K562 (cell line): ENCODE measurements around the gene TMEM247.
A peak's percentile ranks its signal among the peaks of the same experiment; 100 is the strongest.

Source experiments
- ELF4 ChIP-seq: fragments of 450-650 bp; formaldehyde crosslinking; IDR thresholded peaks from 2 replicates; pipeline ENCODE4 v1.4.0; 2022; ENCODE audit warnings: missing genetic modification characterization
- EP300 ChIP-seq: IDR thresholded peaks from 2 replicates; pipeline ENCODE4 v1.6.1; 2012; ENCODE audit warnings: low read length, improper control_type of control experiment
- EWSR1 ChIP-seq: fragments of 450-650 bp; IDR thresholded peaks from 2 replicates; pipeline ENCODE4 v1.6.1; 2018; ENCODE audit warnings: borderline replicate concordance, mild to moderate bottlenecking, low read depth, moderate library complexity; ENCODE audit not compliant: partially characterized antibody
- FOXK2 ChIP-seq, 2 experiments: fragments of 450-650 bp; IDR thresholded peaks in 1 of 2; conservative IDR thresholded peaks in 1 of 2; 2 replicates each; pipeline ENCODE4 v1.6.1; 2016; ENCODE audit warnings: low read depth in 2 of 2, mild to moderate bottlenecking in 1 of 2
- GTF2F1 ChIP-seq: IDR thresholded peaks from 2 replicates; pipeline ENCODE4 v1.6.1; 2011; ENCODE audit warnings: low read depth, low read length, improper control_type of control experiment
- NFIC ChIP-seq: fragments of 450-650 bp; IDR thresholded peaks from 2 replicates; pipeline ENCODE4 v1.6.1; 2017; ENCODE audit warnings: mild to moderate bottlenecking, inconsistent platforms
- PHF21A ChIP-seq: fragments of 450-650 bp; IDR thresholded peaks from 2 replicates; pipeline ENCODE4 v1.6.1; 2017; ENCODE audit warnings: low read depth, borderline replicate concordance
- RFX5 ChIP-seq: IDR thresholded peaks from 2 replicates; pipeline ENCODE4 v1.6.1; 2011; ENCODE audit warnings: low read depth, mild to moderate bottlenecking, improper control_type of control experiment, low read length
- TEAD2 ChIP-seq: fragments of 450-650 bp; IDR thresholded peaks from 2 replicates; pipeline ENCODE4 v1.6.1; 2016; ENCODE audit warnings: missing genetic modification characterization, control low read depth, missing compliant biosample characterization
- YBX1 ChIP-seq: fragments of 450-650 bp; IDR thresholded peaks from 2 replicates; pipeline ENCODE4 v1.7.1; 2016; ENCODE audit warnings: mild to moderate bottlenecking
- ZBTB8A ChIP-seq: fragments of 450-650 bp; IDR thresholded peaks from 2 replicates; pipeline ENCODE4 v1.6.1; 2018; ENCODE audit warnings: mild to moderate bottlenecking, moderate library complexity; ENCODE audit not compliant: partially characterized antibody
- ZNF263 ChIP-seq: sonication (generic); formaldehyde crosslinking; IDR thresholded peaks from 2 replicates; pipeline ENCODE4 v1.8.0; 2022; ENCODE audit warnings: mild to moderate bottlenecking, missing genetic modification reagents, borderline replicate concordance
- TF ChIP-seq, protein P1 (sequence below), 3 experiments: IDR thresholded peaks in 2 of 3; conservative IDR thresholded peaks in 1 of 3; 2 replicates each; pipeline ENCODE4 v1.5.1; 2011 to 2012; ENCODE audit warnings: low read length in 3 of 3, mild to moderate bottlenecking in 3 of 3, control low read depth in 2 of 3, improper control_type of control experiment in 1 of 3, inconsistent platforms in 1 of 3, low read depth in 1 of 3, mixed read lengths in 1 of 3, moderate library complexity in 1 of 3; ENCODE audit not compliant: insufficient read depth in 2 of 3
- TF ChIP-seq, protein P2 (sequence below): fragments of 250-450 bp; sonication (Bioruptor Pico); IDR thresholded peaks from 2 replicates; pipeline ENCODE4 v1.6.1; 2021; ENCODE audit warnings: mild to moderate bottlenecking

DNA sequence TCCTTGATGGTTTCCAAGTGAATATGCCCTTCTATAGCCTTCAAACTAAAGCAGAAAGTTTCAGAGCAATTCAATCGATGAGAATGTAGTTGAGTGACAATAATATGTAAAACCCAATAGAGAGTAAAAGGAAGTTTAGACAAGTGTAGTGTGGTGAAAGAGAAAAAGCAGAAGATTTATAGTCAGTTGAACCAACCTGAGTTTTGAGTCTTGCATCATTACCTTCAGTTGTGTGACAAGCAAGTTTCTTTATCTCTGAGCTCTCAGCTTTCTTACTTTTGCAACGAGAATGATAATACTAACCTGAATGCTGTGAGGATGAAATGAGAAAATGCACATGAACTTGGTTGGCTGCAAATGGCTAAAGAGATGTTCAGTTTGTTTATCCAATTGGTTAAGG is 40.6 kb upstream of the TMEM247 start:
- TF ChIP-seq, protein P1, sequence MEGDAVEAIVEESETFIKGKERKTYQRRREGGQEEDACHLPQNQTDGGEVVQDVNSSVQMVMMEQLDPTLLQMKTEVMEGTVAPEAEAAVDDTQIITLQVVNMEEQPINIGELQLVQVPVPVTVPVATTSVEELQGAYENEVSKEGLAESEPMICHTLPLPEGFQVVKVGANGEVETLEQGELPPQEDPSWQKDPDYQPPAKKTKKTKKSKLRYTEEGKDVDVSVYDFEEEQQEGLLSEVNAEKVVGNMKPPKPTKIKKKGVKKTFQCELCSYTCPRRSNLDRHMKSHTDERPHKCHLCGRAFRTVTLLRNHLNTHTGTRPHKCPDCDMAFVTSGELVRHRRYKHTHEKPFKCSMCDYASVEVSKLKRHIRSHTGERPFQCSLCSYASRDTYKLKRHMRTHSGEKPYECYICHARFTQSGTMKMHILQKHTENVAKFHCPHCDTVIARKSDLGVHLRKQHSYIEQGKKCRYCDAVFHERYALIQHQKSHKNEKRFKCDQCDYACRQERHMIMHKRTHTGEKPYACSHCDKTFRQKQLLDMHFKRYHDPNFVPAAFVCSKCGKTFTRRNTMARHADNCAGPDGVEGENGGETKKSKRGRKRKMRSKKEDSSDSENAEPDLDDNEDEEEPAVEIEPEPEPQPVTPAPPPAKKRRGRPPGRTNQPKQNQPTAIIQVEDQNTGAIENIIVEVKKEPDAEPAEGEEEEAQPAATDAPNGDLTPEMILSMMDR (IDR thresholded peaks at IDR 0.05 in 2 of 3, conservative IDR thresholded peaks at IDR 0.05 in 1 of 3; ENCODE audit: insufficient read depth in 2 of 3, low read depth in 1 of 3, low read length in 3 of 3): no peak
- TF ChIP-seq TEAD2 (no peak), NFIC (no peak), RFX5 (no peak), EP300 (peak; percentile 88), EWSR1 (no peak), ZNF263 (CRISPR knock-in tag) (no peak), YBX1 (no peak), ELF4 (CRISPR knock-in tag) (no peak), FOXK2 (conservative IDR thresholded peaks at IDR 0.05 in 1 of 2, IDR thresholded peaks at IDR 0.05 in 1 of 2; ENCODE audit: low read depth in 2 of 2) (no peak), ZBTB8A (no peak), GTF2F1 (no peak), PHF21A (no peak)
- TF ChIP-seq, protein P2, sequence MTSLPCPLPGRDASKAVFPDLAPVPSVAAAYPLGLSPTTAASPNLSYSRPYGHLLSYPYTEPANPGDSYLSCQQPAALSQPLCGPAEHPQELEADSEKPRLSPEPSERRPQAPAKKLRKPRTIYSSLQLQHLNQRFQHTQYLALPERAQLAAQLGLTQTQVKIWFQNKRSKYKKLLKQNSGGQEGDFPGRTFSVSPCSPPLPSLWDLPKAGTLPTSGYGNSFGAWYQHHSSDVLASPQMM (CRISPR knock-in tag): no peak
